ENCODE data around the gene ZNF546.

Gene ZNF546

GRCh38 chr19:40054632-40055031 is 57.8 kb downstream of the ZNF546 start:
- DNase-seq (ENCODE audit: low read depth in 1 of 2, low spot score in 1 of 2) = no peak

- no peak for DNase-seq (ENCODE audit: low read depth in 1 of 2, low spot score in 1 of 2)
These were observed 58.2 kb downstream of the ZNF546 start for GRCh38 chr19:40055049-40055448.

- peak; percentile 38 to 41 for DNase-seq (ENCODE audit: low read depth in 1 of 2, low spot score in 1 of 2)
These were observed 59.1 kb downstream of the ZNF546 start, which contains the start of gene ZNF780B for GRCh38 chr19:40055832-40056504. Gene ZNF780B (minus strand): TSS chr19:40056231. CDS start chr19:40050332, 5,899 bp downstream.

GRCh38 chr19:40056505-40056904 is 59.6 kb downstream of the ZNF546 start:
- no peak for DNase-seq (ENCODE audit: low read depth in 1 of 2, low spot score in 1 of 2)

GRCh38 chr19:40057166-40057565 is 60.3 kb downstream of the ZNF546 start:
- no peak for DNase-seq (ENCODE audit: low read depth in 1 of 2, low spot score in 1 of 2)

GRCh38 chr19:40059624-40060023 is 62.8 kb downstream of the ZNF546 start:
- no peak for DNase-seq (ENCODE audit: low read depth in 1 of 2, low spot score in 1 of 2)

GRCh38 chr19:40070058-40070457 is 73.2 kb downstream of the ZNF546 start:
- DNase-seq (ENCODE audit: low read depth in 1 of 2, low spot score in 1 of 2) = no peak

Data from activated T-helper 1 cell treated with anti-CD3 and anti-CD28 coated beads, Interleukin-2, amount 50 U/mL, for 16 hours (primary cell).